ENCODE data around the gene TMEM88.

TMEM88 gene

GRCh38 chr17:7833011-7833794, 21.7 kb upstream of the TMEM88 start:
- DNase-seq: no peak

- peak; percentile 86 for DNase-seq
These were observed 20.9 kb upstream of the TMEM88 start, which contains the start of gene KDM6B for GRCh38 chr17:7833795-7834541. KDM6B (plus strand) TSS chr17:7834217; CDS start chr17:7845555, 11,338 bp downstream.

GRCh38 chr17:7834542-7834956, 20.3 kb upstream of the TMEM88 start:
- DNase-seq: no peak

- peak; percentile 98 for DNase-seq
These were observed 19.7 kb upstream of the TMEM88 start for GRCh38 chr17:7834957-7835813.

GRCh38 chr17:7835814-7836595, 18.9 kb upstream of the TMEM88 start:
- DNase-seq: peak; percentile 69

- peak; percentile 97 for DNase-seq
These were observed 18.1 kb upstream of the TMEM88 start for GRCh38 chr17:7836596-7837407.

- no peak for DNase-seq
These were observed 17.3 kb upstream of the TMEM88 start for GRCh38 chr17:7837408-7838088.

GRCh38 chr17:7838090-7839075, 16.5 kb upstream of the TMEM88 start:
- DNase-seq: peak; percentile 76

GRCh38 chr17:7839190-7839875, 15.5 kb upstream of the TMEM88 start:
- no peak for DNase-seq

GRCh38 chr17:7839876-7840261, 15.0 kb upstream of the TMEM88 start:
- no peak for DNase-seq

- DNase-seq: no peak
These were observed 14.4 kb upstream of the TMEM88 start for GRCh38 chr17:7840441-7840840.

GRCh38 chr17:7840875-7841274, 14.0 kb upstream of the TMEM88 start:
- DNase-seq: no peak

GRCh38 chr17:7841396-7841914, 13.4 kb upstream of the TMEM88 start:
- peak; percentile 84 for DNase-seq

- peak; percentile 86 for DNase-seq
These were observed 12.9 kb upstream of the TMEM88 start for GRCh38 chr17:7841915-7842379.

GRCh38 chr17:7842380-7843256, 12.2 kb upstream of the TMEM88 start:
- peak; percentile 62 for DNase-seq

GRCh38 chr17:7843257-7843535, 11.7 kb upstream of the TMEM88 start:
- DNase-seq: peak; percentile 46

- DNase-seq: peak; percentile 86
These were observed 11.2 kb upstream of the TMEM88 start for GRCh38 chr17:7843536-7844291.
